Activated CD4-positive, alpha-beta T cell treated with anti-CD3 and anti-CD28 coated beads, Interleukin-2, amount 50 U/mL, for 24 hours (primary cell): Measurements from ENCODE around the gene HS1BP3.

Experiments
- DNase-seq, 2 donors: peaks; one replicate each; pipeline ENCODE4 v3.0.0-alpha.2; 2020; ENCODE audit warnings: low read depth in 1 of 2, low spot score in 1 of 2

The HS1BP3 gene

DNA sequence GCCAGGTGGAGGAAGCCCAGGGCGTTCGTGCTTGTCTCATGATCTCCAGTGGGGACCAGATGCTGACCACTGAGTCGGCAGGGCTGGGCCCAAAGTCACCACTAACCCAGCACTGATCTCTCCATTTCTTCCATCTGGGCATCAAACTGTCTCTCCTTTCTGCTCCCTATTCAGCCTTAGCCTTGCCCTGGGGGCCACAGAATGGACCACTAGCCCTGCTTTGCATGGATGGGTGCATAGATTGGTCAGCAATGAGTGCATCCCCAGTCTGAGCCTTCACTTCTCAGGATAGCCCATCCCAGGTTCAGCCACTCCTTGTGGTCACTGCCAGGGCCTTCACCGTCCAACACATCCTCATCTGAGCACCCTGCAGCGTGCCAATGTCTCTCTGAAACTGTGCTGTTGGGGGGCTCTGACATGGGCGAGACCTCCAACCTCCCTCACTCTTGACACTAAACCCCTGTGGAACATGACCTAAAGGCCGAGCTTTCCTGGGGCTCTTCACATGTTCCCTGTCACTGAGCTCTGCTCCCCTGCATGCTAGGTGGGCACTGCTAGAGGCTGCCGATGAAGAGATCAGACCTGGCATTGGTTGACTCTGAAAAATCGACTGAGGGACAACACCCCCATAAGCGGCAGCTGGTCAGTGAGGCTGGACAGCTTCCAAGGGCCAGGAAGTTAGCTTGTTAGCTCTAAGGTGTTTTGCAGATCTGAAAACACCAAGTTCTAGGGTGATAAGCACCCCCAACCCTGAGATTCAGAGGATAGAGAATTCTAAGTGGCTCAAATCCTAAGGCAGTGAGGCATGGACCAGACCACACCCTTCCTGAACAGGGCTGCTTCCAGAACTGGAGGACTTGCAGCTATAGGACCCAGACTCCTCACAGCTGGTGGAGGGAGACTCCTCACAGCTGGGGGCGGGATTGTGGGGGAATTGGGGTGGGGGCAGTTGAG, 61.7 kb downstream of the HS1BP3 start:
- no peak for DNase-seq

DNA sequence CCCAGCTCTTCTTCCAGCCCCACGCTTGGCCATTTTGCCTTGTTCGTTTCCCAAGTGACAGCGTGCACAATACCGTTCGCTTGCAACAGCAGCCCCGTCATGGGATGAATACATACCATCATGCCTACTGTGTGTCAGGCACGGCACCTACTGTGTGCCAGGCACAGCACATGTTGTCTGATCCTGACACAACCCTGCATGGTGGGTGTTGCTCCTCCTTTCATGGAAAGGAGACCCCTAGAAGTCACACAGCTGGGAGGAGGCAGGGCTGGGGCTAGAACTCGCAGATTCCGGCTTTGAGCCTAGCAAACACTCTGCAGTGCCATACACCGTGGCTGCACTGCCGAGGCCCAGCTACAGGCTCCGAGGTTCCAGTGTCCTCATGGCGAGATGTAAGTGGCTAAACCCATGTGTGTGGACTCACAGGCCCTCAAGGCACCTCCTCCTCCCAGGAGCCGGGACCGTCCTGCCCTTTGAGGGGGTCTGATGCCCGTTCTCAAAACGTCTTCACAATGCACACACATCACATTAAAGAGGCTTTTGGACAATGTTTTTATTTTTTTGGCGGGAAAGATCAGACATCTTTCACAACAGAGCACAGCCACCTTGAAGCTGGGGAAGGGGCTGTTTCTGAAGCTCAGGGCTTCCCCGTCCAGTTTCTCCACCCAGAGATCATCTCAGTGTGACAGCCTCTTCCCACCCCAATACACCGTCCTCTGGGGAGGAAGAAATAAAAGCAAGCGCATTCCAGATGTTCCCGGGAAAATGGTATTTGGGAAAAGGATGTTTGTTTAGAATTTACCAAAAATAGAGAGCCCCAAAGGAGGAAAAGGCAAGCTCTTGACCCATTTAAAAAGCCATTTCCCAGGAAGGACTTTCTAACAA, 64.9 kb downstream of the HS1BP3 start:
- DNase-seq: no peak

DNA sequence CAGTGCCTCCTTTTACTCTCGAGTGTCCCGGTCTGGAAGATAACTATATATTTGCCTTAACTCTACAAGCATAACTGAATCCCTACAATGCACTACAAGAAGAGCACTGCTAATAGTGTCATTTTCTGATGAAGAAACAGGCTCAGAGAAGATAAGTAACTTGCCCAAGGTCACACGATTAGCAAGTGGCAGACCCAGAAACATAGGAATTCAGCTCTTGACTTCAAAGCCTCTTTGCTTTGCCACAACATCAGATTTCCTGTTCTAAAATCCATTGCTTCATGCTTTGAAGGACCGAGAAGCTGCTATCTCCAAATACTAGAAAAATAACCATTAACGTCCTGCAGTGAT, 65.6 kb downstream of the HS1BP3 start:
- DNase-seq: no peak

DNA sequence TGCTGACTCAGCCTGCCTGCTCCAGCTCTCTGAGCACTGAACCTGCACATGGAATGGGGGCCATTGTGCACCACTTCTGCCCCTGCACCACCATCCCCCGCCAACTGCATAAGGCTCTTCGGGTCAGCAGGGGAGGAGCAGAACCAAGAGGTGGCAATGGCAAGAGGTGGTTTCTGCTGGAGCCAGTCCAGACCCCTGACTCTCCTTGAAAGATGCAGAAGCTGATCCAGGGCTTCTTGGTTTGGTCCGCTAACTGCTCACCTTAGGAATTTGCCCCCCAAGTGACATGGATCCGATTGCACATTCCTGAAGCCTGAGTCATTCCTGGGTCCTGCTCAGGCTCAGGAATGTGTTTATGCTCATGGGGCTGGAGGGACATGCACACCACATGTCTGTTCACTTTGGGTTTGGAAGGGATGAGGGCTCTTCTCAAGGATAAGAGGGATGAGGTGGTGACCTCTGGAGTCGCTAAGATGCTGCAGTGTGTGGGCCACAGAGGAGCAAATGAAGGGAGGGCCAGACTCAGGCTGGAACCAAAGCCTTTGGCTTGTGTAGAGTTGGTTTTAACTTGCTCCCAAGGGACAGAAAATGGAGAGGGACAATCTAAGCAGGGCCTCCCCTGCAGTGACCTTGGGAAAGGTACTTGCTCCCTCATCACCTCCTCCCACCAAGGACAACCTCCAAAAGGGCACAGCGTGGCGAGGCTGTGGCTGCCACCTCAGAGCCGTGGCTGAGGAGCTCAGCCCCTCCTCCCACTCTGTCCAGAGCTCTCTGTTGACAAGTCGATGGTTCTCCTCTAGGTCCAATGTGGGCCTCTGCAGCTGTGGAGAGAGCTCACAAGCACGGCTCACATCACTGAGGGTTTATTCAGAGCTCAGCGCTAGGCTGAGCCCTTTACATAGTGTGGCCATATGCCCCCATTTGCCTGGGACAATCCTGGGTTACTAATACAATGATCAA, 66.2 kb downstream of the HS1BP3 start:
- no peak for DNase-seq

- no peak for DNase-seq
Observed at GRCh38 chr2:20584045-20584398, 66.9 kb downstream of the HS1BP3 start.

GRCh38 chr2:20583425-20583881, 67.4 kb downstream of the HS1BP3 start:
- no peak for DNase-seq

- no peak for DNase-seq
Observed at GRCh38 chr2:20582600-20583221, 68.2 kb downstream of the HS1BP3 start.

GRCh38 chr2:20580690-20581437, 70.0 kb downstream of the HS1BP3 start:
- DNase-seq: no peak

DNA sequence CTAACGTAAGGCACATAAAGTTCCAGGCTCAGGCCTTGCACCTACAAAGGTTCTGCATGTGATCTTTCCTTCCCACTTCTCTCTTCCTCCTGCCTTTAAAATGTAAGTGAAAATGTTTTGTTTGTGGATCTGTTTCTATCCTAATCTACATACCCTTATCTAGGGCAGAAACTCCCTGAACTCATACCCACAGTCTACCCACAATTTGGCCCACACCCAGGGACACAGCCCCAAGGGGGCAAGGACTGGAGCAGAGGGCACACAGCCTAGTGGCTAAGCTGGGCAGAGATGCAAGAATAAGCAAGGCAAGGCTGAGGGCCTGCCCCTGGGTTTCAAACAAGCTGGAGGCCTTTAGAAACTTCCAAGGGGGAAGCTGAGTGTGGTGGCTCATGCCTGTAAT, 71.0 kb downstream of the HS1BP3 start:
- DNase-seq: no peak

DNA sequence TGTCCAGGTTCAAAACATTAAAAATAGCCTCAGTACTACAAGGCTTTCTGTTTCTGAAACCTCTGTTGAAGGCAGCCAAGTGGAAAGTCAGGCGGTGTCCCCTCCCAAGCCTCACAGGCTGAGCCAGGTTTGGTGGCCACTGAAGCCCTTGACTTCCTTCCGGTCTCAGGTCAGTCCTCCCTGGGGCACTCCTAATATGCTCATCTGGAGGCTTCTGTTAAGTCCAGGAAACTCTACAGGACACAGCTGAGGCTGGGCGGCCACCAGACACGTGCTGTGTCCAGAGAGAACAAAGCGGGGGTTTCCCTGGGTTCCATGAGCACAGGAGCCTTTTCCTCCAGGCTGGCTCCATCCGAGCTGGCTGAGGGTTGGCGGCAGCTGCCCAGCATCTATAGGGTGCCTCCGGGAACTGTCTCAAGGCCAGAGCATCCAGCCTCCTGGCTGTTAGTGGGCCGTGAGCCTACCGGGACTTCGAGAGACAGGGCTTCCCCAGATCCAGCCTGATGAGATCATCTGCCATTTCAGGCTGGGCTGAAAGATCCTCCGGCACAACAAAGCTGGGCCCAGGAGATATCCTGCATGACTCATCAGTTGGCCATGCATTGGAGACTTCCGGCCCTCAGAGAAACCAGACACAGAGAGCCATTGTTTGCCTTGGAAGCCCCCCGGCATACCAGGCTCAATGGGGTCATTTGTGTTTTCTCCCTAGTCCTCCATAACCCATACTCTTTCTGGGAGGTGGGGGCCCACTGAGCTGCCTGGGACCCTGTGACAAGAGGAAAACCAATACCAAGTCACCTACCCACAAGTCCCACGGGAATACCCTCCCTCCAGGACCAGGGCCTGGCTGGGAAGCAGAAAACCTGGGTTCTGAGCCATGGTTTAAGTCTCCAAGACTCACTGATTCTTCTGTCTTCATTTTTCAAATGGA, 71.7 kb downstream of the HS1BP3 start:
- DNase-seq: no peak

DNA sequence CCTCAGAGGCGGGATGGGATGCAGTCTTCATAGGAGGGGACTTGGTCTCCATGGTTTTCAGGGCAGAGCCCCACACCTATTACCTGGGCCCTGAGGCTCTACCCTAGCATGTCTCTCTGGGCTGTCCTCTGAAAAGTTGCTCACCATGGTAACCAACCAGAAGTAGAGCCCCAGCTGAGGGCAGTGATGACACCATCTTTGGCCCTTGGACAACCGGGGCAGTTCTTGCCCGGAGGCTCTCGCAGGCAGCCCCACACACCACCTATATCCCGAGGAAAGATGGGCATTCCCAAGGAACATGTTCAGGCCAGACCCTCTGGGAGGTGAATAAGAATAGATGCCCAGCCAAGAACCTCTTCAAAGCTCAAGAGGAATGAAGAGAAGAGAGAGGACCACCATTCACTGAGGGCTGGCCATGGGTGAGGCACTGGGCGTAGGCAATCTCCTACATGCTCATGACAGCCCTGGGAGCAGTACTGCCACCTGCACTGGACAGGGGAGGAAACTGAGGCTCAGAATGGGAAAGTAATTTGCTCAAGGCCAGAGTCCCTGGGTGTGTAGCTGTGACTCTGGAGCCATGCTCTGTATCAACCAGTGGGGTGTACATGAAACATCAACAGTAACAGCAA, 72.5 kb downstream of the HS1BP3 start:
- no peak for DNase-seq

- DNase-seq: no peak
Observed at GRCh38 chr2:20577495-20578235, 73.2 kb downstream of the HS1BP3 start.

- DNase-seq: peak in 1 of 2 donors; percentile 17
Observed at GRCh38 chr2:20576598-20577115, 74.2 kb downstream of the HS1BP3 start.

DNA sequence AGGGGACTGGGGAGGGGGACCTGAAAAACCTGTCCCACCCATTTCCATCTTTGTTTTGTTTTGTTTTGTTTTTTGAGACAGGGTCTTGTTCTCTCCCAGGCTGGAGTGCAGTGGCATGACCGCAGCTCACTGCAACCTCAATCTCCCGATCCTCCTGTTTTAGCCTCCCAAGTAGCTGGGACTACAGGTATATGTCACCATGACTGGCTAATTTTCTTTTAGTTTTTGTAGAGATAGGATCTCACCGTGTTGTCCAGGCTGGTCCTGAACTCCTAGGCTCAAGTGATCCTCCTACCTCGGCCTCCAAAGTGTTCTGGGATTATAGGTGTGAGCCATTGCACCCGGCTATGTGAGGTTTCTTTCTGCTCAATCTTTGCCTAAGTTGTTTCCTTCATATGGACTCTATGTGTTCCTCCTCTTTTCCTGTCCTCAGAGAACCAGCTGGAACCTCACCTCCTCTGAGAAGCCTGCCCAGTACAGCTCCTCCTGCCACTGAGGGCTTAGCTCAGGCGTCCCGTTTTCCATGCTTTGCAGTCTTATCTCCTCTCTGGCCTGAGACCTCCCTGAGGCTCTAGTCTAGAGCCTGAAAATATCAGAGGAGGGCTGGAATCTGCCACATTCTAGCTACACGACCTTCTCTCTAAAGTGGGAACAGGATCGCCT, 74.8 kb downstream of the HS1BP3 start:
- no peak for DNase-seq

- DNase-seq: no peak
Observed at GRCh38 chr2:20575414-20575813, 75.5 kb downstream of the HS1BP3 start.

DNA sequence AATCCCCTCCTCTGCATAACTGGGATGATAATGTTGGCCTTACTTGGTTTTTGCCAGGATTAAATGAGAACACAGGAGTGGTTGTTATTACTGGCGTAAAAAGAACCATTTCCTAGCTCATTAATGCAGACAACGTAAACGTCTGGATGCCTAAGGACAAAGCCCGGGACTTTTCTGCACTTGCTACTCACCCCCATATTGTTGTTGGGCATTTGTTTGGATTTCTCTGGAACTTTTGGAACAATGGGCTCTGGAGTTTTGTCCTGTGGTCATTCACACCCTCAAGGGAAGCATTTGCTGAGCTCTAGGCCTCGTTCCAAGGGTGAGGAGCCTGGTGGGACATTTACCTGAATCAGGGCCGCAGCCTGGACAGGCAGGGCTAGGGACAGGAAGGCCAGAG, 76.0 kb downstream of the HS1BP3 start:
- DNase-seq: no peak

DNA sequence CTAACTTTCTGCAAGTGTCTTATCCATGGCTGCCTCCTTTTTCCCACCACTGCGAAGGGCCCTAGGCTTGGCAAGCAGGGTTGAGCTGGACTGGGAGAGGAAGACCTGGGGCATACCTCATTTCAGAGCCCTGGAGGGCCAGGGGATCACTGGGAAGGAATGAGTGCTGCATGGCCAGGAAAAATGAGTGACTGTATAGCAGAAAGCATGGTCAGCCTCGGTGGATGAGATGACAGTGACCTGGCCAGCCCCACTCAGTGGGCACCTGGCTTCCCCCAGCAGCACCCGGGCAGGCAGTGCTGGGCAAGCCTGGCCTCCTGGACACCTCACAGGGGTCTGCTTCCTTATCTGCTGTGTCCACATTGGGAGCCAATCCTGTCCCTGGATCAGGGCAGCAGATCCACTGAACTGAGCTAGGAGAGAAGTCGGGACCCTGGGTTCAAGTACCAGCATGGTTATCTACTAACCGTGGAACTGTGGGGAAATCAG, 76.4 kb downstream of the HS1BP3 start:
- DNase-seq: no peak
